SK-N-SH treated with all-trans-retinoic acid at 6 μM for 48 hours (cell line): ENCODE data around the gene SYT12.
A peak's percentile ranks its signal among the peaks of the same experiment; 100 is the strongest.

Source experiments
- ATAC-seq: fragments of 200-7000 bp; cut with Tn5 transposase; 3 replicates; pipeline ENCODE4 v1.9.1; 2020; ENCODE audit warnings: mild to moderate bottlenecking, moderate library complexity
- ARNTL ChIP-seq: fragments of 450-650 bp; formaldehyde crosslinking; IDR thresholded peaks from 2 replicates; pipeline ENCODE4 v1.5.0; 2020; ENCODE audit warnings: low read depth, mild to moderate bottlenecking, moderate library complexity, borderline replicate concordance
- CSDC2 ChIP-seq: fragments of 250-450 bp; sonication (Bioruptor Pico); IDR thresholded peaks from 2 replicates; pipeline ENCODE4 v1.5.0; 2020; ENCODE audit warnings: mild to moderate bottlenecking, moderate library complexity
- ESRRG ChIP-seq: fragments of 250-450 bp; sonication (Bioruptor Pico); IDR thresholded peaks from 2 replicates; pipeline ENCODE4 v1.6.1; 2021; ENCODE audit warnings: mild to moderate bottlenecking
- GLIS3 ChIP-seq: fragments of 250-450 bp; sonication (Bioruptor Pico); IDR thresholded peaks from 2 replicates; pipeline ENCODE4 v1.5.0; 2020; ENCODE audit warnings: mild to moderate bottlenecking, moderate library complexity
- ISL1 ChIP-seq: fragments of 250-450 bp; sonication (Bioruptor Pico); IDR thresholded peaks from 2 replicates; pipeline ENCODE4 v2.1.2; 2022; ENCODE audit warnings: mild to moderate bottlenecking, moderate library complexity
- OSR1 ChIP-seq: fragments of 250-450 bp; sonication (Bioruptor Pico); IDR thresholded peaks from 2 replicates; pipeline ENCODE4 v1.8.0; 2022; ENCODE audit warnings: moderate library complexity, mild to moderate bottlenecking, inconsistent platforms
- PPARA ChIP-seq: fragments of 250-450 bp; sonication (Bioruptor Pico); IDR thresholded peaks from 2 replicates; pipeline ENCODE4 v1.5.0; 2020; ENCODE audit warnings: mild to moderate bottlenecking, borderline replicate concordance
- RARB ChIP-seq: fragments of 250-450 bp; sonication (Bioruptor Pico); IDR thresholded peaks from 2 replicates; pipeline ENCODE4 v1.8.0; 2021; ENCODE audit warnings: mild to moderate bottlenecking, moderate library complexity
- SNAI2 ChIP-seq: fragments of 250-450 bp; sonication (Bioruptor Pico); IDR thresholded peaks from 2 replicates; pipeline ENCODE4 v1.5.0; 2020; ENCODE audit warnings: mild to moderate bottlenecking, moderate library complexity
- TCF4 ChIP-seq: fragments of 250-450 bp; sonication (Bioruptor Pico); IDR thresholded peaks from 2 replicates; pipeline ENCODE4 v1.8.0; 2021; ENCODE audit warnings: mild to moderate bottlenecking, moderate library complexity, borderline replicate concordance
- ZC3H10 ChIP-seq: fragments of 250-450 bp; sonication (Bioruptor Pico); IDR thresholded peaks from 2 replicates; pipeline ENCODE4 v1.5.1; 2021; ENCODE audit warnings: mild to moderate bottlenecking, moderate library complexity
- ZFP3 ChIP-seq: fragments of 250-450 bp; sonication (Bioruptor Pico); IDR thresholded peaks from 2 replicates; pipeline ENCODE4 v1.5.0; 2020; ENCODE audit warnings: mild to moderate bottlenecking, moderate library complexity
- ZFP30 ChIP-seq: fragments of 450-650 bp; formaldehyde crosslinking; IDR thresholded peaks from 2 replicates; pipeline ENCODE4 v1.5.0; 2022; ENCODE audit warnings: mild to moderate bottlenecking, moderate library complexity
- ZNF70 ChIP-seq: fragments of 450-650 bp; formaldehyde crosslinking; IDR thresholded peaks from 2 replicates; pipeline ENCODE4 v1.5.0; 2020; ENCODE audit warnings: mild to moderate bottlenecking, moderate library complexity
- TF ChIP-seq, protein P1 (sequence below): fragments of 250-450 bp; sonication (Bioruptor Pico); IDR thresholded peaks from 2 replicates; pipeline ENCODE4 v1.8.0; 2021; ENCODE audit warnings: low read depth, mild to moderate bottlenecking, moderate library complexity, borderline replicate concordance
- TF ChIP-seq, protein P2 (sequence below): fragments of 250-450 bp; sonication (Bioruptor Pico); IDR thresholded peaks from 2 replicates; pipeline ENCODE4 v1.5.0; 2020; ENCODE audit warnings: mild to moderate bottlenecking, moderate library complexity
- TF ChIP-seq, protein P3 (sequence below): fragments of 250-450 bp; sonication (Bioruptor Pico); IDR thresholded peaks from 2 replicates; pipeline ENCODE4 v1.8.0; 2020; ENCODE audit warnings: mild to moderate bottlenecking, moderate library complexity, borderline replicate concordance
- TF ChIP-seq, protein P4 (sequence below): fragments of 250-450 bp; sonication (Bioruptor Pico); IDR thresholded peaks from 2 replicates; pipeline ENCODE4 v1.5.1; 2020; ENCODE audit warnings: low read depth, mild to moderate bottlenecking, moderate library complexity

SYT12 gene

DNA sequence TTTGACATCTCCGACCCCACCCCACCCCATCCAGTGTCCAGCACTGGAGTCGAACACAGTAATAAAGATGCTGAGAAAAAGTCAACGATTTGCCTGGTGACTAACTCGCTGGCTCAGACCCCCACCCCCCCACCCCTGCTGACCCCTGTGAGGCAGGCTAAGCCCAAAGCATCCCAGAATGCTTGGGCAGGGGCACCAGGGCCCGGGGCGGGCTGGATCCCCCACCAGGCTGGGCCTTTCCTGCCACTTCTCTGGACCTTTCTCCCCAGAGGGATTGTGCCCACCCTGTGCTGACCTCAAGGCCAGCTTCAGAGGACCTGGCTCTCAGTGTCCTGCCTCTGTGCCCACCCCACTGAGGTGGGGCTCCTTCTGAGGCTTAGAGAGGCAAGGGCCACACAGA lies 46.0 kb upstream of the SYT12 start:
- no peak for TF ChIP-seq SNAI2
- TF ChIP-seq ARNTL (CRISPR knock-in tag), result no peak
- TF ChIP-seq RARB, result no peak
- TF ChIP-seq, protein P1, sequence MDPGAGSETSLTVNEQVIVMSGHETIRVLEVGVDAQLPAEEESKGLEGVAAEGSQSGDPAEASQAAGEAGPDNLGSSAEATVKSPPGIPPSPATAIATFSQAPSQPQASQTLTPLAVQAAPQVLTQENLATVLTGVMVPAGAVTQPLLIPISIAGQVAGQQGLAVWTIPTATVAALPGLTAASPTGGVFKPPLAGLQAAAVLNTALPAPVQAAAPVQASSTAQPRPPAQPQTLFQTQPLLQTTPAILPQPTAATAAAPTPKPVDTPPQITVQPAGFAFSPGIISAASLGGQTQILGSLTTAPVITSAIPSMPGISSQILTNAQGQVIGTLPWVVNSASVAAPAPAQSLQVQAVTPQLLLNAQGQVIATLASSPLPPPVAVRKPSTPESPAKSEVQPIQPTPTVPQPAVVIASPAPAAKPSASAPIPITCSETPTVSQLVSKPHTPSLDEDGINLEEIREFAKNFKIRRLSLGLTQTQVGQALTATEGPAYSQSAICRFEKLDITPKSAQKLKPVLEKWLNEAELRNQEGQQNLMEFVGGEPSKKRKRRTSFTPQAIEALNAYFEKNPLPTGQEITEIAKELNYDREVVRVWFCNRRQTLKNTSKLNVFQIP (CRISPR knock-in tag), result no peak
- TF ChIP-seq ZC3H10 (CRISPR knock-in tag), result no peak
- no peak for ATAC-seq

DNA sequence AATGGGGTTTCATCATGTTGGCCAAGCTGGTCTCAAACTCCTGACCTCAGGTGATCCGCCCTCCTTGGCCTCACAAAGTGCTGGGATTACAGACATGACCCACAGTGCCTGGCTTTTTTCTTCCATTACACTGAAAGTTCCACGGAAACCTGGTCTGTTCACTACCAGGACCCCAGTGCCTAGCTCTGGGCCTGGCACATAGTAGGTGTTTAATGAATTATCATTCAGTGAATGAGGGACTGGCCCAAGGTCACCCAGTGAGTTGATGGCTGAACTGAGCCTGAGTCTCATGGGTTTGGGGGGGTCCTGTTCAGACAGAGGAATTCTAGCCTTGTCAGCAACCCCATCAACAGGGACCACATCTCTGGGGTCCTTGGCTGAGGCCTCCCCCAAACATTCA lies 44.7 kb upstream of the SYT12 start:
- no peak for ATAC-seq
- TF ChIP-seq RARB (no peak), OSR1 (CRISPR knock-in tag) (no peak), ISL1 (CRISPR knock-in tag) (no peak), CSDC2 (no peak), GLIS3 (CRISPR knock-in tag) (no peak), PPARA (no peak), ZFP30 (CRISPR knock-in tag) (no peak), ZFP3 (CRISPR knock-in tag) (no peak)
- TF ChIP-seq, protein P2, sequence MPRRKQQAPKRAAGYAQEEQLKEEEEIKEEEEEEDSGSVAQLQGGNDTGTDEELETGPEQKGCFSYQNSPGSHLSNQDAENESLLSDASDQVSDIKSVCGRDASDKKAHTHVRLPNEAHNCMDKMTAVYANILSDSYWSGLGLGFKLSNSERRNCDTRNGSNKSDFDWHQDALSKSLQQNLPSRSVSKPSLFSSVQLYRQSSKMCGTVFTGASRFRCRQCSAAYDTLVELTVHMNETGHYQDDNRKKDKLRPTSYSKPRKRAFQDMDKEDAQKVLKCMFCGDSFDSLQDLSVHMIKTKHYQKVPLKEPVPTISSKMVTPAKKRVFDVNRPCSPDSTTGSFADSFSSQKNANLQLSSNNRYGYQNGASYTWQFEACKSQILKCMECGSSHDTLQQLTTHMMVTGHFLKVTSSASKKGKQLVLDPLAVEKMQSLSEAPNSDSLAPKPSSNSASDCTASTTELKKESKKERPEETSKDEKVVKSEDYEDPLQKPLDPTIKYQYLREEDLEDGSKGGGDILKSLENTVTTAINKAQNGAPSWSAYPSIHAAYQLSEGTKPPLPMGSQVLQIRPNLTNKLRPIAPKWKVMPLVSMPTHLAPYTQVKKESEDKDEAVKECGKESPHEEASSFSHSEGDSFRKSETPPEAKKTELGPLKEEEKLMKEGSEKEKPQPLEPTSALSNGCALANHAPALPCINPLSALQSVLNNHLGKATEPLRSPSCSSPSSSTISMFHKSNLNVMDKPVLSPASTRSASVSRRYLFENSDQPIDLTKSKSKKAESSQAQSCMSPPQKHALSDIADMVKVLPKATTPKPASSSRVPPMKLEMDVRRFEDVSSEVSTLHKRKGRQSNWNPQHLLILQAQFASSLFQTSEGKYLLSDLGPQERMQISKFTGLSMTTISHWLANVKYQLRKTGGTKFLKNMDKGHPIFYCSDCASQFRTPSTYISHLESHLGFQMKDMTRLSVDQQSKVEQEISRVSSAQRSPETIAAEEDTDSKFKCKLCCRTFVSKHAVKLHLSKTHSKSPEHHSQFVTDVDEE, result no peak

DNA sequence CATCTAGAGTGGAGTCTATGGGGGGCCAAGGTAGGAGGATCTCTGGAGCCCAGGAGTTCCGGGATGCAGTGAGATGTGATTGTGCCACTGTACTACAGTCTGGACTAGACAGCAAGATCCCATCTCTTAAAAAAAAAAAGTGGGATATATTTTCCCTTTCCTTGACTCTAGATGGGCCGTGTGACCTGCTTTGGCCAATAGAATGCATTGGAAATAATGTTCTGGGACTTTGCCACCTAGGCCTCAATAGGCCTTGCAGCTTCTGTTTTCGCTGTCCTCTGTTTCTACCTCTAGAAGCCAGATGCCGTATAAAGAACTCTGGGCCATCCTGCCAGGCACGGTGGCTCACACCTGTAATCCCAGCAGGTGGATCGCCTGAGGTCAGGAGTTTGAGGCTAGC lies 44.2 kb upstream of the SYT12 start:
- no peak for ATAC-seq
- TF ChIP-seq ZNF70 (CRISPR knock-in tag) (no peak), CSDC2 (no peak)

DNA sequence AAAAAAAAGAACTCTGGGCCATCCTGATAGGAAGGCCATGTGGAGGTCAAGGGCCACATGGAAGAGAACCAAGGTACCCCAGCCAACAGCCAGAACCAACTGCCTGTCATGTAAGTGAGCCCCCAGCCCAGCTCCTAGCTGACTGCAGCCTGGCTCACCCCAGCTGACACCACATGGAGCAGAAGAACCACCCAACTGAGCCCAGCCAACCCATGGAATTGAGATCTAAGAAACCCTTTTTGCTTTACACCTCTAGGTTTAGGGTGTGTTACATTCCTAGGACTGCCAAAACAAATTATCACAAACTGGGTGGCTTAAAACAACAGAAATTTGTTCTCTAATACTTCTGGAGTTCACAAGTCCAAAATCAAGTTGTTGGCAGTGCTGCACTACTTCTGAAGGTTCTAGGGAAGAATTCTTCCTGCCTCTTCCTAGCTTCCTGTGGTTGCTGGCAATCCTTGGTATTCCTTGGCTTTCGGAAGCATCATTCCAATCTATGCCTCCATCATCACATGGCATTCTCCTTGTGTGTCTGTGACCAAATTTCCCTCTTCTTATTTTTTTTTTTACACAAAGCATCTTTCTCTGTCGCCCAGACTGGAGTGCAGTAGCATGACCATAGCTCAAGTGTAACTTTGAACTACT lies 43.5 kb upstream of the SYT12 start:
- TF ChIP-seq SNAI2, result no peak
- no peak for ATAC-seq

DNA sequence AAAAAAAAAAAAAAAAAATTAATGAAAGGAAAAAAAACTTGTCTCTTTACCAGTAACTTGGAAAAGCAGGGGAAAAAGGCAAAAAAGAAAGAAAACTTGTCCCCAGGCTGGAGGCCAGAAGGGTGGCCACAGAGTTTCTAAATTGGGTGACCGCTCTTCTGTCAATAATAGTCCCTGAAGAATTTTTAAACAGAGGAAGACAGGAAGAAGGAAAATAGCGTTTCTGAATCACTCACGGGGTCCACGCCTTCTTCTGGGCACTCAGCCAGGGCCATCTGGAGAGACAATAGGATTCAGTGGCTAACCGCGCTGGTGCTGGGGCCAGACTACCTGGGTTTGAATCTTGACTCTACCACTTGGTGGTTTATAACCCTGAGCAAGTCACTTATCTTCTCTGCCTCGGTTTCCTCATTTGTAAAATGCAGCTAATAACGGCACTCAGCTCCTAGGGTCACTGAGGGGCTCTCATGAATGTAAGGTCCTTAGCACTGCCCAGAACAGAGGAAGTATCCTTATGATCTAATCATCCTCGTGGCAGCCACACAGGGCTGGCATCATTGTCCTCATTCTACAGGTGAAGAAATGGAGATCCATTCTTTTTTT lies 40.9 kb upstream of the SYT12 start:
- peak; percentile 85 for ATAC-seq
- TF ChIP-seq ESRRG (CRISPR knock-in tag), result no peak
- TF ChIP-seq ZFP3 (CRISPR knock-in tag), result 0 out of 2 replicates have a peak, but pooled peaks have one; percentile 27
- TF ChIP-seq, protein P1 (CRISPR knock-in tag), result no peak
- TF ChIP-seq ARNTL (CRISPR knock-in tag), result no peak
- TF ChIP-seq, protein P3, sequence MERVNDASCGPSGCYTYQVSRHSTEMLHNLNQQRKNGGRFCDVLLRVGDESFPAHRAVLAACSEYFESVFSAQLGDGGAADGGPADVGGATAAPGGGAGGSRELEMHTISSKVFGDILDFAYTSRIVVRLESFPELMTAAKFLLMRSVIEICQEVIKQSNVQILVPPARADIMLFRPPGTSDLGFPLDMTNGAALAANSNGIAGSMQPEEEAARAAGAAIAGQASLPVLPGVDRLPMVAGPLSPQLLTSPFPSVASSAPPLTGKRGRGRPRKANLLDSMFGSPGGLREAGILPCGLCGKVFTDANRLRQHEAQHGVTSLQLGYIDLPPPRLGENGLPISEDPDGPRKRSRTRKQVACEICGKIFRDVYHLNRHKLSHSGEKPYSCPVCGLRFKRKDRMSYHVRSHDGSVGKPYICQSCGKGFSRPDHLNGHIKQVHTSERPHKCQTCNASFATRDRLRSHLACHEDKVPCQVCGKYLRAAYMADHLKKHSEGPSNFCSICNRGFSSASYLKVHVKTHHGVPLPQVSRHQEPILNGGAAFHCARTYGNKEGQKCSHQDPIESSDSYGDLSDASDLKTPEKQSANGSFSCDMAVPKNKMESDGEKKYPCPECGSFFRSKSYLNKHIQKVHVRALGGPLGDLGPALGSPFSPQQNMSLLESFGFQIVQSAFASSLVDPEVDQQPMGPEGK (CRISPR knock-in tag), result no peak
- TF ChIP-seq, protein P2, result 0 out of 2 replicates have a peak, but pooled peaks have one; percentile 13
- no peak for TF ChIP-seq ZC3H10 (CRISPR knock-in tag)
- TF ChIP-seq ZFP30 (CRISPR knock-in tag), result 0 out of 2 replicates have a peak, but pooled peaks have one; percentile 34
- TF ChIP-seq TCF4 (CRISPR knock-in tag), result peak; percentile 21; the same call in 1 of the 2 replicates
- TF ChIP-seq, protein P4, sequence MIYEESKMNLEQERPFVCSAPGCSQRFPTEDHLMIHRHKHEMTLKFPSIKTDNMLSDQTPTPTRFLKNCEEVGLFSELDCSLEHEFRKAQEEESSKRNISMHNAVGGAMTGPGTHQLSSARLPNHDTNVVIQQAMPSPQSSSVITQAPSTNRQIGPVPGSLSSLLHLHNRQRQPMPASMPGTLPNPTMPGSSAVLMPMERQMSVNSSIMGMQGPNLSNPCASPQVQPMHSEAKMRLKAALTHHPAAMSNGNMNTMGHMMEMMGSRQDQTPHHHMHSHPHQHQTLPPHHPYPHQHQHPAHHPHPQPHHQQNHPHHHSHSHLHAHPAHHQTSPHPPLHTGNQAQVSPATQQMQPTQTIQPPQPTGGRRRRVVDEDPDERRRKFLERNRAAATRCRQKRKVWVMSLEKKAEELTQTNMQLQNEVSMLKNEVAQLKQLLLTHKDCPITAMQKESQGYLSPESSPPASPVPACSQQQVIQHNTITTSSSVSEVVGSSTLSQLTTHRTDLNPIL (CRISPR knock-in tag), result no peak
